Muscle layer of colon (tissue), 2 donors: Measurements from ENCODE around the gene TEAD2.

Experiments used
- H3K27ac ChIP-seq: one replicate; pipeline ENCODE4 v1.7.0; 2013; ENCODE audit warnings: low read depth, mild to moderate bottlenecking, low read length, moderate library complexity
- H3K27me3 ChIP-seq, 2 donors: one replicate each; pipeline ENCODE4 v1.7.0; 2013; ENCODE audit warnings: low read length in 2 of 2, mild to moderate bottlenecking in 2 of 2; ENCODE audit not compliant: insufficient read depth in 2 of 2, control insufficient read depth in 1 of 2
- H3K36me3 ChIP-seq: one replicate; pipeline ENCODE4 v1.7.0; 2013; ENCODE audit warnings: mild to moderate bottlenecking, low read length; ENCODE audit not compliant: insufficient read depth
- H3K4me1 ChIP-seq: one replicate; pipeline ENCODE4 v1.7.0; 2013; ENCODE audit warnings: mild to moderate bottlenecking, low read length; ENCODE audit not compliant: insufficient read depth
- H3K4me3 ChIP-seq, 2 donors: one replicate each; pipeline ENCODE4 v1.7.0; 2013; ENCODE audit warnings: low read length in 2 of 2, low read depth in 1 of 2, mild to moderate bottlenecking in 1 of 2, moderate library complexity in 1 of 2
- H3K9ac ChIP-seq: one replicate; pipeline ENCODE4 v1.7.0; 2013; ENCODE audit warnings: low read length
- H3K9me3 ChIP-seq: one replicate; pipeline ENCODE4 v1.7.0; 2013; ENCODE audit warnings: mild to moderate bottlenecking, low read length
- donor health status: abdominal sarcoma.
- donor health status: Adenocarcinoma of cecum.

TEAD2 gene

DNA sequence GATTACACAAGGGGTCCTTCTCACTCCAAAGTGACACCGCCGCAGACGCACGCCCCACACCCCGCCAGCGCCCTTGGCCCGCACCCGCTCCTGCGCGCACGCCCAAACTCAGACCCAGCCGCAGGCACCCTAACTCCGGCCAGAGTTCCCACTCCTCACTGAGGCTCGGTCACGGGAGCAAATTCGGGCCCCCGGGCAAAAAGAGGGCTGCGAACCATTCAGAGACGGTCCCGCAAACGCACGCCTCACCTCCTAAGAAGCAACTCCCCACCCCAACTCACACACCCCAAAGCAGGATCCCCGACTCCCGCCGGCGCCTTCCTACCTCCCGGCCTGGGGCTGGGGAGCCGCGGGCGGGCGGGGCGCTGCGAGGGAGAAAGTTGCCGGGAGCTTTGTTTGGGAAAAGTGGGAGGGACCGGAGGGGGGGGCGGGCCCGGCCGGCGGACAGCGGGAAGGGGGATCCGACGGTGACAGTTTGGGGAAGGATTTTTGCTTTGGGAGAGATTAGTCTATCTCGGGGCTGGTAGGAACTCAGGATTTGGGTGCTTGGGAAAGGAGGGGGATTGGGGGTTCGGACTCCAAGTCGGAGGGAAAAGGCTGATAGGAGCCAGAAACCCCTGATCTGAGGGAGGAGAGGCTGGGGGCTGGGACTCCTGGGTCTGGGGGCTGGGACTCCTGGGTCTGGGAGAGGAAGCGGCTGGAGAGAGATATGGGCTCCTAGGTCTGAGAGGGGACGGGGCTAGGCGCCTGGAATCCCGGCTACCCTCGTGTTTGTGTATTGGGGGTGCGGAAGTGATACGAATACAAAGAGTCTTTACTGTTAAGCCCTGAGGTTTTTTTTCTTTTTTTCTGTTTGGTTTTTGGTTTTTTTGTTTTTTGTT lies at the start of gene TEAD2:
Gene TEAD2 (minus strand): TSS at position 369 of the 881 bp plus-strand sequence. CDS start 2,341 bp downstream, outside the sequence.
- Histone ChIP-seq H3K4me1 (peaks cover 18% of the 10 kb centered on the region), H3K36me3 (peaks cover 11% of the 10 kb centered on the region), H3K27ac (peak within 1 kb of the TSS; percentile 98), H3K9me3 (no peaks in the 10 kb centered on the region), H3K9ac (peak within 1 kb of the TSS; percentile 86), H3K27me3 (no peaks in the 10 kb centered on the region), H3K4me3 (peak within 1 kb of the TSS; percentile 83 to 96)

DNA sequence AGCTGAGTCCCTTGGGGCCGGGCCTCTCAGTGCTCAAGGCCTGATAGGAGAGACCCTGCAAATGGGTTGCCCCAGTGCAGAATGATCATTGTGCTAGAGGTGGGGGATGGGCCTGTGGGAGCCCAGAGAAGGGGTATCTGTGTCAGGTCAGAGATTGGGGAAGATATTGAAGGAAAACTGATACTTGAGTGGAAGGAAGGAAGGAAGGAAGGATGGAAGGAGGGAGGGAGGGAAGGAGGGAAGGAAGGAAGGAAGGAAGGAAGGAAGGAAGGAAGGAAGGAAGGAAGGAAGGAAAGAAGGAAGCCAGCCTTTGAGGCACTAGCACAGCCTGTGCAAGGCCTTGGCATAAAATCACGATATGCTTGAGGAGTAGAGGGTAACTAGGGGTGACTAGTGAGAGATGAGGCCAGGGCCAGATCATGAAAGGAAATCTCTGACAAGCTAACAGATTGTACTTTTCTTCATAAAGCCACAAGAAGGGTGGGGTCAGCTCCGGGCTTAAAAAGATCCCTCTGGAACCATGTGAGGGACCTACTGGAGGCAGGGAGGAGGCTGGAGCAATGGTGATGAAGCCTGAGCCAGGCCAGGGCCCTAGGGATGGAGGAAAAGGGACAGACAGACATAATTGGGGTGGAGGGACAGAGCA lies 49.6 kb upstream of the TEAD2 start:
- Histone ChIP-seq H3K9ac (no peak overlapping the region), H3K27ac (no peak overlapping the region), H3K4me3 (no peak overlapping the region), H3K4me1 (no peaks in the 10 kb centered on the region), H3K9me3 (no peaks in the 10 kb centered on the region), H3K27me3 (peaks cover 0 to 10% of the 10 kb centered on the region in 2 donors), H3K36me3 (no peaks in the 10 kb centered on the region)

DNA sequence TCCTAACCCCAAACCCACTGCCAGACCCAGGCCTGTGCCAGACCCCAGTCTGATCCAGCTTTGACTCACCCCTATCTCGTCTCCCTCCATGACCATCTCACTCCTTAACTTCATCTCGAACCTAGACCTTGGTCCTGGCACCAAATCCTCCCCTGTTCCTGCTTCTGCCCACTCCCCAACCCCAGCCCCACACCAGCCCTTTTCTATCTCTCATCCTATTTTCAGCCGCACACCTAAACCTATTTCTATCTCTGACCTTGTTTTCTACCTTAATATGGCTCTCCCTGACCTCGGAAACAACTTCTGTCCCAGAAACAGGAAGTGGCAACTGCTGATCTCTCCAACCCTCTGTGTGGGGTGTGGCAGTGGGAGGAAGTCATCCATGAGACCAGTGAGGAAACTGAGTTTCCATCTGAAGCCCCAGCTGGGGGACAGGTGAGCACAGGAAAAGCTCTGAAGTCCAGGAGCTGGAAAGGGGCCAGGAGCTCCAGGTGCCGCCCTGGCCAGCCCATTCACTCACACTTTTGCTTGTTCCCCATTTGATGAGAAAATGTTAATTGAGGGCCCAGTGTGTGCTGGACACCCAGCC lies 47.3 kb upstream of the TEAD2 start:
- no peaks in the 10 kb centered on the region for H3K4me1 ChIP-seq
- no peaks in the 10 kb centered on the region for H3K36me3 ChIP-seq
- no peaks in the 10 kb centered on the region for H3K27me3 ChIP-seq
- no peak overlapping the region for H3K4me3 ChIP-seq
- no peak overlapping the region for H3K9ac ChIP-seq
- H3K27ac ChIP-seq, result no peak overlapping the region
- H3K9me3 ChIP-seq, result no peaks in the 10 kb centered on the region

DNA sequence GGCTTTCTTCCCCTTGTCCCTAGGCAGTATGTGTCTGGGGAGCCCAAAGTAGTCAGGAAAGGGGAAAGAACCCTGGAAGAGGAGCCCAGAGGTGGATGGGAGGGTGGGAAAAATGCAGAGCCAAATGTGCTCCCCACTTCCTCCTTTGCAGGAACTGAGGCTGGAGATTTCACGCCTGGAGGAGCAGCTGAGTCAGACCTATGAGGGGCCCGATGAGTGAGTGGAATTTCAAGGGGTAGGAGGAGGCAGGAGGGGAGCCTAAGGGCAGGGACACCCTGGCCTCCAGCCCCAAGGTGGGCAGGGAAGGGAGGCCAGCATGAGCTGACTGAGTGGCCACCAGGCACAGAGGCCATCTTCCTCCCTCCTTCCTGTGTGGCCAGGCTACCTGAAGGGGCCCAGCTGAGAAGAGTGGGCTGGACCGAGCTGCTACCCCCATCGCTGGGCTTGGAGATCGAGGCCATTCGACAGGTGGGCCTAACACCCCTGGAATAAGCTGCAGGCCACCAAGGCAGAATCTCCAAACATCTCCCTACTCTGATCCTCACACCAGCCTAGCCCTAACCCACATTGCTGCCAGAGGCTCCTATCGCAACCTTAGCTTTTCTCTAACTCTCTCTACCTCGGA lies 46.7 kb upstream of the TEAD2 start:
- Histone ChIP-seq H3K9me3 (no peaks in the 10 kb centered on the region), H3K4me1 (no peaks in the 10 kb centered on the region), H3K27ac (no peak overlapping the region), H3K27me3 (no peaks in the 10 kb centered on the region), H3K4me3 (no peak overlapping the region), H3K36me3 (no peaks in the 10 kb centered on the region), H3K9ac (no peak overlapping the region)

DNA sequence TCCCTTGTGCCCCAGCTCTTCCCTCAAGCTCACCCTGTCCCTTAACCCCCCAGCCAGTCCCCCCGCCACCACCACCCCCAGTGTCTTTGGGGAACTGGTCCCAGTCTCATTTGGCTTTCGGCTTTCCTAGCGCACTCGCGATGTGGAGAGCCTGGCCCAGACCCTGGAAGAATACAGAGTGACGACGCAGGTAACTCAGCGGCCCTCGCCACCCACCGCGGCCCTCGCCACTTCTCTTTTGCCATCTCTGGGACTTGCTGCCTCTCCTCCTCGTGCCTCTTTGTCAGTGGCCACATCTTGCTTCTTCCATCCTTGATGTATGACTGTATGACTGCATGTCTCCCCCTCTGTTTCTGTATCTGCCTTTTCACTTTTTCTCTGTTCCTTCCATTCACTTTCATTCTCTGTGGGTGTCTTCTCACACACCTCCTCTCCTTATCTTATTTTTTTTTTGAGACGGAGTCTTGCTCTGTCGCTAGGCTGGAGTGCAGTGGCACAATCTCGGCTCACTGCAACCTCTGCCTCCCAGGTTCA lies 45.3 kb upstream of the TEAD2 start:
- H3K36me3 ChIP-seq, result no peaks in the 10 kb centered on the region
- H3K4me1 ChIP-seq, result no peaks in the 10 kb centered on the region
- no peak overlapping the region for H3K9ac ChIP-seq
- no peak overlapping the region for H3K27ac ChIP-seq
- no peak overlapping the region for H3K4me3 ChIP-seq
- no peaks in the 10 kb centered on the region for H3K27me3 ChIP-seq
- H3K9me3 ChIP-seq, result no peaks in the 10 kb centered on the region

DNA sequence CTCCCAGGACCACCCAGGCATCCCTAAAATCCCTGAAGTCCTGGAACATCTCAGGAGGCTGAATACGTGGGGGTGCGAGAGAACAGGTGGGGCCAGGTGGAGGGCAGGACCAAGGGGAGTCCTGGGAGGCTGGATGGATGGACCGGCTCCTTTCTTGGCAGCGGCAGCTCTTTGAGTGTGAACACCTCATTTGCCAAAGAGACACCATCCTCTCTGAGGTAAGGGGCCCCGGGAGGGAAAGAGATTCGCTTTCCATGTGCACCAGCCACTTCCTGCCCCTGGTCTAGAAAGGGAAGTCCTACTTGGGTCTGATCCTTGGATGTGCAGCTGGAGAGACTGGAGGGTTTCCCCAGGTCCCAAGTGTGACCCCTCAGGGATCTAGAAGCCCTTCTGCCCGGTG lies 44.9 kb upstream of the TEAD2 start:
- Histone ChIP-seq H3K36me3 (no peaks in the 10 kb centered on the region), H3K9me3 (no peaks in the 10 kb centered on the region), H3K4me1 (no peaks in the 10 kb centered on the region), H3K27ac (no peak overlapping the region), H3K27me3 (no peaks in the 10 kb centered on the region), H3K4me3 (no peak overlapping the region), H3K9ac (no peak overlapping the region)

DNA sequence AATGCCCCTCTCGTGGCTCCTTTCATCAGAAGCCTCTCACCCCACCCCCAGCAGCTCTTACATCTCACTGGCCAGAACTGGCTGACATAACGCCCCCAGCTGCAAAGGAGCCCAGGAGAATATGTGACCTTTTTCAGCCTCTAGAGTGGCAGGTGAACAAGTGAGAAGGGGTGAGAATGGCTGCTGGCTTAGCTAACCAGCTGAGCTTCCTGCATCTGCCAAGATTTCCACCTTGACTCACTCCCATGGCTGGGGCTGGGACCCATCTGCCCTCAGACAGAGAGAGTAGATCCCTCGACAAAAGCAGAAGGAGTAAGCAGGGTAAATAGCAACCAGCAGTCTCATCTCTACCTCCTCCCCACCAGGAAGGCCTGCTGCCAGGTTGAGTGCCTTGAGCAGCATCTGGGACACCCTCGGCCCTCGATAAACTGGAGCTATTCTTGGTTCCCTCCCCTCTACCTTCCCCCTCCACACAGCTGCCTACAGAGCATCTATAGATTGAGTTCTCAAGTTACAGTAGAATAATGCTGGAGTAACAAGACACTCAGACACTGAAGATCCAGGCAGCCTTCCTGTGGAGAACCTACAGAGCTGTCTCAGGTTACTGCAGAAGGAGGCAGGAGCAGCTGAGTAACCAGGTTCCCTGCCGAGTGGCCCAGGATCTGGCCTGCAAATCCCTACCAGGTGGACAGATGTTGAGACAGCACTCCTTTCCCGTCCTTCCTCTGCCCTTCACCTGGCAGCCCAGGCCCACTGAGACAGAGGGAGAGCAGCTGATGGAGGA lies 41.4 kb upstream of the TEAD2 start:
- Histone ChIP-seq H3K27ac (no peak overlapping the region), H3K27me3 (no peaks in the 10 kb centered on the region), H3K4me3 (no peak overlapping the region), H3K4me1 (no peaks in the 10 kb centered on the region), H3K9ac (no peak overlapping the region), H3K9me3 (no peaks in the 10 kb centered on the region), H3K36me3 (no peaks in the 10 kb centered on the region)

DNA sequence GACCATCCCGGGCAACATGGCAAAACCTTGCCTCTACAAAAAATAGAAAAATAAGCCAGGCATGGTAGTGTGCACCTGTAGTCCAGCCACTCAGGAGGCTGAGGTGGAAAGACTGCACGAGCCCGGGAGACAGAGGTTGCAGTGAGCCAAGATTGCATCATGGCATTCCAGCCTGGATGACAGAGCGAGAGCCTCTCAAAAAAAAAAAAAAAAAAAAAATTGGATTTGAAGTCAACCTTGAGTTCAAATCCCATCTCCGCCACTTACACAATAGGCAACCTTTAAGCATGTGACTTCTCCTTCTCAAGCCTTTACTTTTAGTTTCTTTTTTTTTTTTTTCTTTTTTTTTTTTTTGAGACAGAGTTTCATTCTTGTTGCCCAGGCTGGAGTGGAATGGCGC lies 37.8 kb upstream of the TEAD2 start:
- no peaks in the 10 kb centered on the region for H3K36me3 ChIP-seq
- no peak overlapping the region for H3K27ac ChIP-seq

DNA sequence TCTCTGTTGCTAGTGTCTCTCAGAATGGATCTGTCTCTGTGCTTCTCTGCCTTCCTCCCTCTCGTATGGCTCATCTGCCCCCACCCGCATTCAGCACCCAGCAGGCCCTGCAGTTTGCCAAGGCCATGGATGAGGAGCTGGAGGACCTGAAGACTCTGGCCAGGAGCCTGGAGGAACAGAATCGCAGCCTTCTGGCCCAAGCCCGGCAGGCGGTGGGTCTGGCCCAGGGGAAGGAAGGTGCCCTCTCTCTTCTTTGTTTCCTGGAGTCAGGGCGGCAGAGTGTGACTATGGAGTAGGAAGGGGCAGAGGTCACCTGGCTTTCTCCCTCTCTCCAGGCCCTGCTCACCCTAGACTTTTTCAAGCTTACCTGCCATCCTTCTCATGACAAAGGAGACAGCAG lies 36.7 kb upstream of the TEAD2 start:
- Histone ChIP-seq H3K4me3 (no peak overlapping the region), H3K27me3 (peaks cover 0 to 13% of the 10 kb centered on the region in 2 donors), H3K4me1 (no peaks in the 10 kb centered on the region), H3K36me3 (no peaks in the 10 kb centered on the region), H3K27ac (no peak overlapping the region), H3K9ac (no peak overlapping the region), H3K9me3 (no peaks in the 10 kb centered on the region)

More for the DNA sequence above, 37.8 kb upstream of the TEAD2 start:
- Histone ChIP-seq H3K9me3 (no peaks in the 10 kb centered on the region), H3K9ac (no peak overlapping the region), H3K27me3 (peaks cover 0 to 2% of the 10 kb centered on the region in 2 donors), H3K4me1 (no peaks in the 10 kb centered on the region), H3K4me3 (no peak overlapping the region)

DNA sequence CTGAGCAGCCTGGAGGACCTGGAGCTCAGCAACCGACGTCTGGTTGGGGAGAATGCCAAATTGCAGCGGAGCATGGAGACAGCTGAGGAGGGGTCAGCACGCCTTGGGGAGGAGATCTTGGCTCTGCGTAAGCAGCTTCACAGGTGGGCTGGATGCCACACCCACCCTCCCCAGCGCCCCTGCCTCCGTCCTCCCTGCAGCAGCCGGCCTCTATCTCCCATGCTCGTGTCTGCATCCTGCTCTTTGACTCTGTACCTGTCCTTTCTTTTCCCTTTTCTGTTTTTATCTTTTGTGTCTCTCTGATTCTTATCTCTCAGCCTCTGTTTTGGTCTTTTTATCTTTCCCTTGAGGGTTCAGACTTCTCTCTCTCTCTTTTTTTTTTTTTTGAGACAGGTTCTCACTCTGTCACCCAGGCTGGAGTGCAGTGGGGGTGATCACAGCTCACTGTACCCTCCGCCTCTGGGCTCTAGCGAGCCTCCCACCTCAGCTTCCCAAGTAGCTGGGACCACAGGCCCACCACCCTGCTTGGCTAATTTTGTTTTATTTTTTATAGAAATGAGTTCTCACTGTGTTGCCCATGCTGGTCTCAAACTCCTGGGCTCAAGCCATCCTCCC lies 35.9 kb upstream of the TEAD2 start:
- Histone ChIP-seq H3K27ac (no peak overlapping the region), H3K4me3 (no peak overlapping the region), H3K4me1 (no peaks in the 10 kb centered on the region), H3K36me3 (no peaks in the 10 kb centered on the region), H3K9me3 (no peaks in the 10 kb centered on the region), H3K9ac (no peak overlapping the region), H3K27me3 (peaks cover 0 to 14% of the 10 kb centered on the region in 2 donors)
